A204.1 (cell line): Measurements from ENCODE around the gene CDC5L.

Source experiments
- FAIRE-seq: peaks from 2 replicates; lab custom pipeline; 2012; peaks lifted over from hg19 to GRCh38; lab: Jason Lieb, UNC

The CDC5L gene

GRCh38 chr6:44475779-44476434, 88.4 kb downstream of the CDC5L start:
- no peak for FAIRE-seq

- no peak for FAIRE-seq
Observed at GRCh38 chr6:44476849-44477248, 89.3 kb downstream of the CDC5L start.

DNA sequence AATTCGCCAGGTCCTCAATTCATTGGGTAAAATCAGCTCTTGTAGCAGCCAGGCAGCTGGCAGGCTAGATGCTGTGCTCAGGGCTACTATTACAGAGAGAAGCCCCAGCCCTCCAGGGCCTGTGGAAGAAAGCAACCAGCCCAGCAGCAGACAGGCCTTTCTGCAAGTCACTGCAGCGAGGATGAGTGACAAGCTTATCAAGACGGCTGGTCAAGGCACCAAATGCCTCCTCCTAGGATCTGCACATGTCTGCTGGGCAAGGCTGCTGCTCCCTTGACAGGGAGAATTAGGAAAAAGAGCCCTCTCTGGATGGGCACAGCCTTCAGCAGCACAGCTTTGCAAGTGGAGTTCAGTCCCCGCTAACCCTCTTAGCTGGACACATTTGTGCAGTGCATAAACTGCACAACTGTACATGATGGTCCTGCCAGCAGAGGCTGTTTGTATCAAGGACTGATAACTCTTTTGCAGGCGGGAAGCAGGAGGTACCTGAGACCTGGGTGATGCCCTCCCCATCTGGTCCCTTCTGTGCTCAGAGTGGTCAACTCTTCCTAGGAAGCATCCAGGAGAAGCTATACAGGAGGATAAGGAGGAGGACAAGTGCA, 89.9 kb downstream of the CDC5L start:
- no peak for FAIRE-seq

GRCh38 chr6:44478158-44478557, 90.7 kb downstream of the CDC5L start:
- no peak for FAIRE-seq

DNA sequence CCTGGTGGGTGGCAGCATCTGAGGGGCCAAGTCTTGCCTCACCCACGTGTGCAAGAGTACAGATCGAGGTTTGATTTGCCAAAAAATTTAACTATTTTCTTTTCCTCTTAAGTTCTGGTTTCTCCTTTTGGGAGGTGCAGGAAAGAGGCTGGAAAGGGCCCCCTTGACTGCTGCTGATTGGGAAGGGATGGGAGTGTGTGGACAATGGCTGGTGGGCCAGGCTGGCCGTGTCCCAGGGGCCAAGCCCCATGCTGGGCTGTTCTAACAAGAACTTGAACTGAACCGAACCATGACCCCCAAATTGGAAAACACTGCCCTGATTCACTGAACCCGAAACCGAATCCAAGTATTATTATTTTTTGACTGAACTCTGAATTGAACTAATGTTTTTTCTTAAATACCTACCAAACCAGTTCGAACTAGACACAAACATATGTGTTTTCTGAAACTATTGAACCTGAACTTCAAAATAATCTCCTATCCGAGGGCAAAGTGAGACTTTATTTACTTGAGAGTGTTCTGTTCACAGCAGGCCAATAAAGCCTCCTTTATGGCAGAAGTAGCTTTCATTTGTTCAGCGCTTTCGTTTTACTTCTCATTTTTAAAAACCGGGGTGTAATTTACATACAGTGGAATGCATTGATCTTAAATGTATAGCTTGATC, 91.2 kb downstream of the CDC5L start:
- FAIRE-seq = no peak

GRCh38 chr6:44480097-44480541, 92.6 kb downstream of the CDC5L start:
- no peak for FAIRE-seq

GRCh38 chr6:44481056-44481455, 93.5 kb downstream of the CDC5L start:
- FAIRE-seq = no peak

DNA sequence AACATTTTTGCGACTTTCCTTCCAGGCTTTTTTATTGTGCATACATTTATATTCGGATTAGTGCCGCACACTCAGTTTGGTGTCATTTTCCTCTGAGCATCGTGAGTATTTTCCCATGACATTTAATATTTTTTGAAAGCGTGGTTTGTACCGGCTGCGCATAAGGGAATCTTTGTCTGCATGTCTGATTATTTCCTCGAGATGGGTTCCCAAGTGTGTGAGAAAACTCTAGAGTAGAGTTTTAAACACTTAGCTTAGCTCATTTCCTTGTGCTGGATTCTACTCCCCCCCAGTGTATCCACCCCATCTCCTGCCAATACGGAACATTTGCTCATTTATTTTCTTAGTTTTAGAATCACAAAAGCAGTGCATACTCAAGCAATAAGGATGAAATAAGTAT, 94.3 kb downstream of the CDC5L start:
- no peak for FAIRE-seq

DNA sequence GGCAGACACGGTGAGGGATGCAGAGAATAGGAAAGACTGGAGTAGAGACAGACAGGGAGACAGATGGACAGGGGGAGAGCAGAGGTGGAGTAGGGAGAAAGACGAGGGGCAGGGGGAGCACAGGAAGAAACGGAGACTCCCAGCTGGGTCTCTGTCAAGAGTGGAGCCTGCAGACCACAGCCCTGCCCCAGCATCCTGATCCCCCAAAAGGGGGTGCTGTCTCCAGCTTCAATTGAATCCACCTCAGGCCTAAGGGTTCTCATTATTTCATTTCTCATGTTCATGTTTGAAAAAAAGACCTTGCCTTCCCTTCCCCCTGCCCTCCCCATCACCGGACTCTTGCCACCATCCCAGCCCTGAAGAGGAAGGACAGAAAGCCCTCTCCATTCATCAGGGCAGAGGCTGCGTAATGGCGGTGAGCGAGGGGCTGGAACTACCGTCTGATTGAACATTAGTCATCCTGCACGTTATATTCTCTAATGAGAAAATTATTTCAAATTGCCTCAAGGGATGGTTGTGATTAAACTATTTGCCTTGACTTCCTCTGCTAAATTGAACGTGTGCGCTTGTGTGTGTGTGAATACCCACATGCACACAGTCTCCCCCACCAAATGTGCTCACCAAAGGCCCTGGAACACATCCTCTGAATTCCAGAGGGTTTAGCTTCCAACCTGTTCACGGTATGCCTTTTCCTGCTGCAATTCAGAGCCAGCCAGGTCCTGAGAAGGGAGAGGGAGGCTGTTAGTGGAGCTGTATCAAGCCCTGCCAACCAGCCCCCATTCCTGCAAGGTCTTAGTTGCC, 98.3 kb downstream of the CDC5L start:
- FAIRE-seq = no peak

DNA sequence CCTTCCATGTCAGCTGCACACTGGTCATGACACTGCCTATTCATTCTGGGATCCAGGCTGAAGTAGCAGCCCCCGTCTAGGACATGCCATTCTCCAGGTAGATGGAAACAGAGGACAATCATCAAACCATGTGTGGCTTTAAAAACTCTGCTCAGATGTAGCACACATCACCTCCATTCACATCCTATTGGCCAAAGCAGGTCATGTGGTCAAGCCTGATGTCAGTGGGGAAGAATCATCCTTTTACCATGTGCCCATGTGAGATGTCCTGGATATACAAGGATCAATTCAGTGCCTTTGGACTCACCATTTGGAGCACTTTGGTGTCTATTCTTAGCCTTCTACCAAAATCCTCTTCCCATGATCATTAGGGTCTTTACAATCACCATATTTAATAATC, 99.5 kb downstream of the CDC5L start:
- FAIRE-seq = no peak

- no peak for FAIRE-seq
Observed at GRCh38 chr6:44487586-44487985, 100.1 kb downstream of the CDC5L start.

- FAIRE-seq = no peak
Observed at GRCh38 chr6:44489910-44490604, 102.6 kb downstream of the CDC5L start.

- no peak for FAIRE-seq
Observed at GRCh38 chr6:44493132-44493531, 105.6 kb downstream of the CDC5L start.

- no peak for FAIRE-seq
Observed at GRCh38 chr6:44493593-44493992, 106.1 kb downstream of the CDC5L start.

GRCh38 chr6:44494011-44494501, 106.5 kb downstream of the CDC5L start:
- no peak for FAIRE-seq

- FAIRE-seq = no peak
Observed at GRCh38 chr6:44495036-44495901, 107.8 kb downstream of the CDC5L start.

- FAIRE-seq = no peak
Observed at GRCh38 chr6:44496665-44497369, 109.3 kb downstream of the CDC5L start.

- no peak for FAIRE-seq
Observed at GRCh38 chr6:44497807-44498206, 110.3 kb downstream of the CDC5L start.

GRCh38 chr6:44498436-44498835, 110.9 kb downstream of the CDC5L start:
- no peak for FAIRE-seq

DNA sequence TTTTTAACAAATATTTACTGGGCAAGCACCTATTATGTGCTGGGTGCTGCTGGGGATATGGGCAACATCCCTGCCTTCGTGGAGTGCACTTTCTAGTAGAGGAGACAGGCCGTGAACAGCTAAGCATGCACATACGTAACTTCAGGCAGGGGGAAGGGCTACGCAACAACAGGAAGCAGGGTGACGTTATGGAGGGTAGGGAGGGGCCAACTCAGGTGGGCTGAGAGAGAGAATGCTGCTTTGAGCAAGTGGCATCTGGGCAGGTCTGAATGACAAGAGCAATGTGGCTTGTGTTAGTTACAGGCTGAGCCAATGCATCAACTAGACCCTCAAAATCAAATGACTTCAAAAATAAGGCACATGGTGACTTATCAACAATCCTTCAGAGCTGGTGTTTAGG, 112.1 kb downstream of the CDC5L start:
- FAIRE-seq = no peak
